ENCODE results near the gene FSTL3. TPM values are rescaled to one million over a fixed set of nuclear protein-coding genes. Genes with fewer than 3 reads are reported as not detected.
"Not testable (repeated sequence)": the region's sequence is repeated elsewhere in the genome, so short reads cannot be mapped to it uniquely, and the experiment has no call there.

Gene FSTL3
- polyA plus RNA-seq, 12 donors, result 11.0 to 25.9 (median 12.2) TPM; not detected in 1

DNA sequence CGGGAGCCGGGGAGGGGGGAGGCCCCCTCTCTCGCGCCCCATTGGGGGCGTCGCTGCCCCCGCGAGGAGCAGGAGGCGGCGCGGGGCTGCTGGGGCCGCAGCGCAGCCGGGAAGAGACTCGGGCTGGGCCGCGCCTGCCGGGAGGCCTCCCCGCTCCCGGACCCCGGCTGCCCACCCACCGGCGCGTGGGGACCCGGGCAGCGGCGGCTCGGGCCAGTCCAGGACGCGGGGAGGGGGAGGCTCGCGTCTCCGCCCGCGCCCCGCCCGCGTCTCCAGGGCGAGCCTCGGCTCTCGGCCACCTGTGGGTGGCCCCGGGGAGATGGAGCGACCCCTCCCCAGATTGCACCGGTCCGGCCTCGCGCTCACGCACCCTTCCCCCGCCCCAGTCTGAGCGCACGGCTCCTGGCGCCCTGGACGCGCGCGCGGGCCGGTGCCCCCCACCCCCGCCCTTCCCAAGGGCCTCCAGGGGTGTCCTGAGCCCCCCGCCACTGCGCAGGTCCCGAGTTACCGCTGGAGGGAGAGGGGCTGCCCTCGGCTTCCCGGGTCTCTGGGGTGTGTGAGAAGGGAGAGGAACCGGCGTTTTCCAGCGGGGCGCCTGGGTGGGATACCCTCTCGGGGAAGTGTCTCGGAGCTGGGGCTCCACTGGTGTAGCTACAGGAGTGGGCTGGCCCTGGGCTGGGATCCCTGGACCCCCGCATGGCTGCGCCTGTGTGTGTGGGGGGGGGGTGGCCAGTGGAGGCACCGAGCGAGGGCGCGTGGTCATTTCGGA lies 33.2 kb downstream of the FSTL3 start:
- DNase-seq, result no peak

DNA sequence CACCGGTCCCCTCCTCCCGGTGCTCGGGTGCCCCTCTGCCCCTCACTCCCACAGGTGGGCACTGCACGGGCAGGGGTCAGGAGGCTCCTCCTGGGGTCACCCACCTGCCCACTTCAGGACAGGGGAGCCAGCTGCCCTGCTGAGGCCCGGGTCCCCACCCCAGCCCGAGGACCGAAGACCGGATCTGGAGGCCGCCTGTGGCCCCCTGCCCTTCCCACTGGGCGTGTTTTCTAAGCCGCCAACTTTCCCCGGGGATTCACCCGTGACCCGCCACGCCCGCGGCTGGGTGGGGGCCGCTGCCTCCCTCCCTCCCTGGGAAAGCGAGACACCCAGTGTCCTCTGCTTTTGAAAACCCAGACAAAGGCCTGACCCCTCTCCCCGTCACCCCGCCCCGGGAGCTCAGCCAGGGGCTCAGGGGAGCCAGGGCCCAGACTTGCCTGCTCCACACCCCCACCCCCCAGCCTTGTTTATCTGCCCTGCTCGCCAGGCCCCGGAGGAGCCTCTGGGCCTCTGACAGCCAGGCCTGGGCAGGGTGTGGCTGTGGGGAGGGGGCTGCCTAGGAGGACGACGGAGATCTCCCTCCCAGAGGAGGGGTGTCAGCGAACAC lies 33.9 kb downstream of the FSTL3 start:
- DNase-seq, result no peak

DNA sequence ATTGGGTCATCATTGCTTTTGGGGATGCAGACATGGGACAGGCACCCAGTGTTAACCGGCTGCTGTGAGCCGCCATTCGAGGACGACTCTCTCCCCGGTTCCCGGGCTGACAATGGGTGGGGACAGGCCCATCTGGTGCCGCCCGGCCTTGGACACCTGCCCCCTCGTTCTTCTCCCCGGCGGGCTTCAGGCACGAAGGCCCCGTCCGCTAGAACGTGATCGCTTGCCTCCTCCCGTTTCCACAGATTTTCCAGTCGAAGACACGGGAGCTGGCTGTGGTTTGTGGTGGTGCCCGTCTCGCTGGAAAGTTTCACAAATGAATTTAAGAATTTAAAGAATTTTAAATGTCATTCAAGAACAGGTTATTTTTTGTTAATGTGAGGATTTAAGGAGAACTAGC lies 34.6 kb downstream of the FSTL3 start:
- DNase-seq, result no peak

- DNase-seq, result no peak
Measured at GRCh38 chr19:711254-711653, 35.1 kb downstream of the FSTL3 start.

DNA sequence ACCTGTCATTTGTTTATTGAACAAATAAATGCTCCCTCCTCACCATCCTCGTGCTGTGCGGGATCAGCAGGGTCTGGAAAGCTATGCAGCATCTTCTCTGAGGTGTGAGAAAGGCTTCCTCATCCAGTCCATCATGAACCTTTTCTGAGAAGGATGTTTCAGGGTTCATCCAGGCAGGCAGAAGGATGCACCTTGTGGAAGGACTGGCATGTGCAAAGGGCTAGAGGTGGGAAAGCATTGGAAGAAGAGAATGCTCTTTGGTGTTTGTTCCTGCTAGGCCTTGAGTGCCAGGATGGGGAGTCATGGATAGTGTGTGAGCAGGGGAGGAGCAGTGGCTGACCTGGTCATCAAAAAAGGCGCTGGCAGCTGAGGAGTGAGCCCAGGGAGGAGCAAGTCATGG lies 39.2 kb downstream of the FSTL3 start:
- no peak for DNase-seq

DNA sequence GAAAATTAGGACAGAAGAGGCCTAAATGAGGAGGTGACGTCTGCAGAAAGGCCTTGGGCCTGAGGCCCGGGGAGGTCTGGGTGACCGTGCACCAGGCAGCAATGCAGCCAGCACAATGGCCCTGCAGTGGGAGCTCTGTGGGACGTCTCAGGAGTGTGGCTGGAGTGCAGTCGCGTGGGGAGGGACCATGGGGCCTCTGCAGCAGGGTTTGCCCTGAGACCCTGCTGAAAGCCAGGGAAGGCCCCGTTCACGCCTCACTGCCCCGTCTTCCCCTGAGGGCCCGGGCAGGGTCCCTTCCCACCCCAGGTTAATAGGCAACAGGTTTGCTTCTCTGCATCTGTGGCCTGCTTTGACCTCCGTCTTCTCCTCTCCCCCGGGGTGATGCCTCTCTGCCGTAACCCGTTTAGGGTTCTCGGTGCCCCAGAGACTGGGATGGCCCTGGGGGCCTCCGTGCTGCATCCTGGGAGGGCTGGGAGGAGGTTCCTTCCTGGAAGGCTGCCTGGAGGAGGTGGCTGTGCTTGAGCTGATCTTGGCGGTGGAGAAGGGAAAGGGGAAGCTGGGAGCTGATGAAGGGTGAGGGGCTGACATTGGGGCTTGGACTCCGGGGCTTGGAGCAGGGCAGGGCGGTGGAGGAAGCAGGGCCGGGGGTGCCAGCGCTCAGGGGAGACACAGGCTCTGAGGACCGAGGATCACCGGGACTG lies 42.2 kb downstream of the FSTL3 start:
- DNase-seq, result no peak

- peak; percentile 73 for DNase-seq
Measured at GRCh38 chr19:718991-719512, 42.9 kb downstream of the FSTL3 start.

DNA sequence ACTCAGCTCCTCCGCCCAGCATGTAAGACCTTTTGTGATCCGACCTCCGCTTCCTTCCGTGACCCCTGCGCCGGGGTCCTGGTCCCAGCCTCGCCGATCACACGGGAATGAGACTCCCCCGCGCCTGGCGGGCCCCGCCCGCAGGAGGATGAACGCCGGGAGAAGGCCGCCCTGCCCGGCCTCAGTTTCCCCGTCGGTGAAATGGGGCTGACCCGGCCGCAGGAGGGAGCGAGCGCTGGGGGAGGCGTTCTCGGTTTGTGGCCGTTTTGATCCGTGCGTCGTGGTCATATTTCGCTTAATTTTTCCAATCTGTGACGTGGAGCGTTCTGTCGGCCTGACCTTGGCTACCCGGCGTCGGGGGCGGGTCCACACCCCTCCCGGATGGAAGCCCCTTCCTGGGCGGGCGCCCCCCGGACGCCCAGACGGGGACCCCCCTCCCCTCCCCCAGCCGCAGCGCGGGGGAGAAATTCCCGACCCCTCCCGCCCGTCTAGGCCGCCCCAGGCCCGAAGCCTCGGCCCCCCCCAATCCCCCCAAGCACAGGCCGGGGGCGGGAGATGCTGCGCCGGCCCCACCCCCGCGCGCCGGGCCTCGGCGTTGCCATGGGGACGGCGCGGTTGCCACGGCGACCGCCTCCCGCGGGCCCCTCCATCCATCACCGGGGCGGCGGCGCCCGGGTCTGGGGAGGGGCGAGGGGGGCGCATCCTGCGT lies 43.6 kb downstream of the FSTL3 start:
- DNase-seq, result peak; percentile 66

DNA sequence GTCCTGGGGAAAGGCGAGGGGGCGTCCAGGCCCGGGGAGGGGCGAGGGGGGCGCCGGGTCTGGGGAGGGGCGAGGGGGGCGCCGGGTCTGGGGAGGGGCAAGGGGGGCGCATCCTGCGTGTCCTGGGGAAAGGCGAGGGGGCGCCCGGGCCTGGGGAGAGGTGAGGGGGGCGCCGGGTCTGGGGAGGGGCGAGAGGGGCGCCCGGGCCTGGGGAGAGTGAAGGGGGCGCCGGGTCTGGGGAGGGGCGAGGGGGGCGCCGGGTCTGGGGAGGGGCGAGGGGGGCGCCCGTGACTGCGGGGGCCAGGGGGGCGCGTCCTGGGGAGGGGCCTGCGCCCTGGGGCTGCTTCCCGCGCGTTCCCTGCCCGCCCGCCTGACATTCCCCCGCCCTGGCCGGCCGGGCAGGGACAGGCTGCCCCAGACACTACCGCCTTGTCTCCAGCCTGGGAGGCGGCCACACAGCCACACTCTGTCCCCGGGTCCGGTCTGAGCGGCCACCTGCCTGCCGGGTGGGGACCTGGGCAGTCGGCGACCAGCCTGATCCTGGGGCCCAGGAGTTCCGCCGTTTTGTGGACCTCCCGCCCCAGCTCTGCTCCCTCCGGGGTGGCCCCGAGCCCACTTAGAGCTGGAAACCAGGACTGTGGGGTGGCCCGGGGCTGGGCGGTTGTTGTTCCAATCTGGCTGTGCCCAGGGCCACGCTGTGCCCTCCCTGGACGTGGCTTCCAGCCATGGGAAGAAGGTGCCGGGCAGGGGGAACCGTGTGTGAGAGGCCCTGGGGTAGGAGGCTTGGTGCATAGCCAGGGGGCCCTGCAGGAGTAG lies 44.4 kb downstream of the FSTL3 start:
- no peak for DNase-seq

DNA sequence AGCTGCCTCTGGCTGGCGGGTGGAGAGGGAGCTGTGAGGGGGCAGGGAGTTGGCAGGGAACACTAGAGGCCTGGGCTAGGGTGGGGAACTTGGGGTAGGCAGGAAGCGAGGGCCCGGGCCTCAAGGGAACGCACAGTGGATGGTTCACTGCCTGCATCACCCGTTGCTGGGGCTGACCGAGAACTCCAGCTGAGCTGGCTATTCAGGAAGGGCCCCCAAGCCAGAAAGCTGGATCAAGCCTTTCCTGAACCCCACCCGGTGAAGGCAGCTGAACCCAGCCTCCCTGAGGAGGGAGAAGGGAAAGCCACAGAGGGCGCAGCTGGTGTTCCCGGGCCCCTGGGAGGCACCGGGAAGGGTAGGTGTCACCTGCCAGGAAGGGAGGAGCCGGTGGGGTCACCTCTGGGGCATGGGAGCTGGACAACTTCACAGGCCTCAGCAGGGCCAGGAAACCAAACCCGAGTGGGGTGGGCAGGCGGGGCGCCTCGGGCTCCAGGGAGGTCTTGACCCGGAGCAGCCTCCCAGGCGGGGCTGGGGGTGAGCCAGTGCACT lies 46.4 kb downstream of the FSTL3 start:
- DNase-seq, result no peak

DNA sequence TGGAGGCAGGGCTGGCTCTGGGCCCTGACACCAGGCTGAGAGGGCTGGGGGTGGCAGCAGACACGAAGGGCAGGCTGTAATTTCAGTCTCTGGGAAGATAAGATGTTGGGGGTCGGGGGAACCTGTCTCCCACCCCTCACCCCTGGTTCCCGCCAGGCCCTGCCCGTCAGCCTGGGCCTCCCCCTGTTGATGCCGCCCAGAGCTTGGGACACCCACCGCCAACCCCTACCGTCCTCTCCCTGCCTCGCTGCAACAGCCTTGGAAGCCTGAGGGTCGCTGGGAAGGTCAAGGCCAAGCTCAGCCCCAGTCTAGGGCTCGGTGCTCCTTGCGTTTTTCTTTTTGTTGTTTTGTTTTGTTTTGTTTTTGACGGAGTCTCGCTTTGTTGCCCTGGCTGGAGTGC lies 47.1 kb downstream of the FSTL3 start:
- no peak for DNase-seq

- DNase-seq, result no peak
Measured at GRCh38 chr19:723714-724113, 47.5 kb downstream of the FSTL3 start.

DNA sequence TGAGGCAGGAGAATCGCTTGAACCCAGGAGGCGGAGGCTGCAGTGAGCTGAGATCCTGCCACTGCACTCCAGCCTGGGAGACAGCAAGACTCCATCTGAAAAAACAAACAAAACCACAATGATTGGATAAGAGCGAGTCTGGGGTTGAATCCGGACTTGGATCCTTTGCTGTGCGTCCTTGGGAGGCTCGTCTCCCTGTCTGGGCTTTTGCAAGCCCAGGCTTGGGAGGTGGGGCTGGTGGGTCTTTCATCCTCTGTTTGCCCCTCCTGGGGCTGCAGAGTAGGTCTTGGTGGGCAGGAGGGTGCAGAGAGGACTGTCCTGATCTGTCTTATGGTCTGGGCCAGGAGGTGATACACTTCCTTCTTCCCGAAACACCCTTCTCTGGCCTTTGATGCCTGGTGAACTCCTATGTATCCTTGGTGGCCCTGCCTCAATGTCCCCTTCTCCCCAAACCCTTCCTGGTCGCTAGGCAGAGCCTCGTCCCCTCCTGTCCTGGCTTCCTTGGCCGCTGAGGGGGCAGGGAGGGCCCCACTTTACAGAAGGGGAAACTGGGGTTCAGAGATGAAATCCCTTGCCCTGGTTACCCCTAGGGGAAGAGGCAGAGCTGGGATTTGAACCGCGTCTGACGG lies 49.4 kb downstream of the FSTL3 start:
- DNase-seq, result no peak

- DNase-seq, result no peak
Measured at GRCh38 chr19:726993-727956, 51.1 kb downstream of the FSTL3 start.

- DNase-seq, result no peak
Measured at GRCh38 chr19:728011-728410, 51.8 kb downstream of the FSTL3 start.

GRCh38 chr19:729564-729963 lies 53.4 kb downstream of the FSTL3 start:
- DNase-seq, result not testable (repeated sequence)

GRCh38 chr19:729965-730668 lies 53.9 kb downstream of the FSTL3 start:
- DNase-seq, result no peak

- DNase-seq, result no peak
Measured at GRCh38 chr19:731000-731399, 54.8 kb downstream of the FSTL3 start.

All from muscle of arm (tissue), 12 donors.